HG03439 (cell line): ENCODE results near the gene CDK6.

ENCODE experiments used
- ATAC-seq: cut with Tn5 transposase; IDR thresholded peaks from one replicate; pipeline ENCODE4 v1.9.1; 2021; ENCODE audit warnings: mild to moderate bottlenecking, moderate library complexity; ENCODE audit not compliant: unreplicated experiment

CDK6 gene

DNA sequence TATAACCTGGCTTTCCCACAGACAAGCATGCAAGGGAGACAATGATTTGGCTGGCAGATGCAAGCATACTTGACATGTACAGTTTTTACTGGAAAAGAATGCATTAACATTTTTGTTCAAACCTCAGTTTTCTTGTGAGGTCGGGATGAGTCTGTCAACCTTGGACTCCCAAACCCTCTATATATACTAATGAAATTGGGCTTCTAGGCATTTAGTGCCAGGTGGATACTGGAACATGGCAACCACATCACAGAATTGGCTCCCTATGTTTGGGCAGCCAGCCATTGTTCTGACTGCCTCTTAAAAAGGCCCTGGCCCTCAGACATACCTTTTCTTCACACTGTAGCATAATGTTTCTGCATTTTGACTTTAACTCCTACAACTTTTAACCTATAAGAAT is 39.1 kb downstream of the CDK6 start:
- ATAC-seq, result peak; percentile 23

DNA sequence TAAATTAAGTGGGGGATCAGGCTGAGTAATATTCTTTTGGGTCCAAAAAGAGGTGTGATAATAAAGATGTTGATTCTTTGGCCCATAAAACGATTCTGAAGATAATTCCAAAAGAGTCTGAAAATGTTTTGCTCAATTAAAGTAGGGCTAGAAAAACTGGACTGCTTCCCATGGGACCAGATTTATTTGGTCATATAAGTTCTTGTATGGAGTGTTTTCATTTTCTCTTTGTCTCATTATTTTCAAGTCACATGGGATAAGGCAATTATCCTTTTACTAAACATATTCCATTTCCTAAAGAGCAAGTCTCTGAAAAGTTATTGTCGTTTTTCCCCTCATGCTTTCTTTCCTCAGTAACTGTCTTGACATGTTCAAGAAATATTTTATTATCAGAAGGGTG is 41.5 kb downstream of the CDK6 start:
- no peak for ATAC-seq

DNA sequence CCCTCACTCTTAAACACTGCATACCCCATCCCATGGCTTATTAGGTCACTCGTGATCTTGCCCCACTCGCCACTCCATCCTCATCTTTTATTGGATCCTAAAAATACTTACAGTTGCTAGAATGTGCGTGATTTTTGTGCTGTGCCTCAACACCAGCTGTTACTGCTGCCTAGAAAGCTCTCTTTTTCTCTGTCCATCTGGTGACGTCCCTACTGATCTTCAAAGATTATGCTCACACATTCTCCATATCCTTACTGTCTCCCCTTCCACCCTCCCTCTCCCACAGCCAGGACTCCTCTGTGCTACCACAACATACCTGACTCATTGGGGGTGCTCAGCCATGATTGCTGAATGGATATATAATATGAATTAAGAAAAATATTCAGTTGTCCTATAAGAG is 42.0 kb downstream of the CDK6 start:
- ATAC-seq, result no peak

DNA sequence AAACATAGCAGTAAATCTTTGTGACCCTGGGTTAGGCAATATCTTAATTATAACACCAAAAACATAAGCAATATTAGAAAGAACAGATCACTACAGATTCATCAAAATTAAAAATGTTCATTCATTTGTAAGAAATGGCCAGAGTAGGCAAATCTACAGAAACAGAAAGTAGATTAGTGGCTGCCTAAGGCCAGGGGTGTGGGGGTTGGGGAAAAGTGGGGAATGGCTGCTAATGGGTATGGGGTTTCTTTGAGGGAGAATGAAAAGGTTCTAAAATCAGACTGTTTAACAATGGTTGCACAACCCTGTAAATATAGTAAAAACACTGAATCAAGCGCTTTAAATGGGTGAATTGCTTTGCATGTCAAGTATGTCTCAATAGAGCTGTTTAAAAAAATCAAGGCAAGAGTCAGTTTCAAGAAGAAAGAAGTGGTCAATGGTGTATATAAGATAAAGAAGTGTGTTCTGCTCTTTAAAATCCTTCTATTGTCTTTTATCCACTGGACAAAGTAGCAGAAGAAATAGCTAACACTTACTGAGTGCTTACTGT is 42.6 kb downstream of the CDK6 start:
- no peak for ATAC-seq

DNA sequence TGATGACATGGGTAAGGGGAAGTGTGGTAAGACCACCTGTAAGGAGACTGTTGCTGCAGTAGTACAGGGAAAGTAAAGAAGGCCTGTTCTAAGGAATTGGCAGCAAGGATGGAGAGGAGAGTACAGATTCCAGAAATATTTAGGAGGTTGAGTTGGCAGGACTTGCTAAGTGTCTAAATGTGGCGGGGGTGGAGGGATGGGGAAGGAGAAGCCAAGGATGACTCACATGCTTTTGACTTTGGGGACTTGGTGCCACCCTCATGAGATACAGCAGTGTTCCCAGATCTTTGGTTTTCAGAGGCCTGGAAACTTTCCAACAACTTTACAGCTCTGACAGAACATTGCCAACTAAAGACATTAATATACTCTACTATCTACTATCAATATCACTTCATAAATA is 45.4 kb downstream of the CDK6 start:
- ATAC-seq, result no peak

DNA sequence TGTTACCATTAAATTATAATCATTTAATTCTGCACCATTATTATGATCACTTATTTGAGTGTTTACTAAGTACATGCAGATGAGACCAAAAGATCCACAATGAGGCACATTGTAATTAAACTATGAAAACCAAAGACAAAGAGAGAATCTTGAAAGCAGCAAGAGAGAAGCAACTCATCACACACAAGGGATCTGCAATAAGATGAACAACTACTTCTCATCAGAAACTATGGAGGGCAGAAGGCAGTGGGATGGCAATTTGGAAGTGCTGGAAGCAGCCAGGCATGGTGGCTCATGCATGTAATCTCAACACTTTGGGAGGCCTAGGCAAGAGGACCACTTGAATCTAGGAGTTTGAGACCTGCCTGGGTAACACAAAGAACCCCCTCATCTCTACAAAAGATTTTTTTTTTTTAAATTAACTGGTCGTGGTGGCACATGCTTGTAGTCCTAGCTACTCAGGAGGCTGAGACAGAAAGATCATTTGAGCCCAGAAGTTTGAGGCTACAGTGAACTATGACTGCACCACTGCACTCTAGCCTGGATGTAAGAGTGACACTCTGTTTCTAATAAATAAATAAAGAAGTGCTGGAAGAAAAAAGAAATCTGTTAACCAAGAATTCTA is 47.7 kb downstream of the CDK6 start:
- no peak for ATAC-seq

DNA sequence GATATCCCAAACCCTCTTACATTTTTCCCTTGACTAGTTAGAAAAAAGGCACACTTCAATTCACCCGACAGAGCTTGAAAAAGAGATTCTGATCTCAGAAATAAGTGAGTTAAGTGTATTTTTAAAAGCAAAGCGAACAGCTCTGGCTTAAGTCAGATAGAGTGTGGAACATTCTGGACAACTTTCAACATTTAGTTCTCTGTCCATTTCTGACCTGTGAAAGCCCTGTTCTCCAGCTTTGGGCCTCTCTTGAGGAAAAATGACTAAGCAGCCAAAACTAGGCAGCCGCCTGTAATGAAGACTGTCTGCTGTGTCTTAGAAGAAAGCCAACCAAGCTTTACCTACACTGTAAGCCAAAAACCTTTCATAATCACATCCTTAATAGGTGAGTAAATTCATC is 50.5 kb downstream of the CDK6 start:
- ATAC-seq, result no peak

DNA sequence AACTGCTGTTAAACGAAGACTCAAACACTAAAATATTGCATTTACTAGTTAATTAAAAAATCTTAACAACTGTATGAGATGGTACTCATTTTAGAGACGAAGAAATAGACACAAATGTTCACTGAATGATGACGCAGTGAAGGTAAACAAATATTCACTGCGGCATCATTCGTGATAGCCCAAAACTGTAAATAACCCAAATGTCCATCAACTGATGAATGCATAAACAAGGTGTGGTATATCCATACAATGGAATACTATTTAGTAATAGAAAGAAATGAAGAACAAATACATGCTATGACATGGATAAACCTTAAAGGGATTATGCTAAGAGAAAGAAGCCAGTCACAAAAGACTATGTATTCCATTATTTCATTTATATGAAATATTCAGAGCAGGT is 51.4 kb downstream of the CDK6 start:
- ATAC-seq, result no peak

DNA sequence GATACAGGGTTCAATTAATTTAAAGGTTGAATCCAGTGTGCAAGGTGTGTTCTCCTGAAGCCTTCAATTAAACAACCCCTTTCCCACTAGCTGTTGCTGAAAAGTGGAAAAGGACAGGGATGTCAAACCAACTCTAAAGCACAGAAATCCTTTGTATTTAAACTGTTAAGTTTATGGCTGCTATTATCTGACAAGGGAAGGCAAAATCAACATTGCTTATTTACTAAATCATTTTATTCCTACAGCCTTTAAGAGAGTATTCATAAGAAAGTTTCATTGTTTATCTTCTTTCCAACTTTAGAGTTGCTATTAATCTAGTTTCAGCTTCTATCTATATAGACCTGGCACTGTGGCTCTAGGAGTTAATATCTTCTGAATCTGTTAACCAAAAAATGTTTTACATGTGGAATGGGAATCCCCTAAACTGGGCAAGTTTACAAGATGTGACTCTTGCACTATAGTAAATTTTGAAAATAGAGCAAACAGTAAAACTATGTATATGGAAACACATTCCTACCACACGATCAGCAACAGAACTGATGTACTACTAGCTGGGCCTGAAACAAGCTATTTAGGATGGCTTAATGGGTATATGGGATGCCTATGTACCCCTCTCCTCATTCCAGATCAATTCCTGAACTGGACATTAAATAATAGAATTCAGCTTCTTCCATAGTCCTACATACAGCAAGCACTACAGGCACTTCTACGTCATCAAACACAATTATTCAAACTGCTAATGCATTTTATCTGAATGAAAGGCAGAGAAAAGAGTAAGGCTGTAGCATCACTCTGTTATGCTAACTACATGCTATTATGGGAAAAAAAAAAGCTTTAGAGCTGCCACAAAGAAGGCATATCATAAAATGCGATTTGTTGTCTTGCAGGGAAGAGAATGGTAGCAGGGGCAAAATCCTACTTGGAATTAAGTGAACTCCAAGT is 52.8 kb downstream of the CDK6 start:
- ATAC-seq, result no peak

DNA sequence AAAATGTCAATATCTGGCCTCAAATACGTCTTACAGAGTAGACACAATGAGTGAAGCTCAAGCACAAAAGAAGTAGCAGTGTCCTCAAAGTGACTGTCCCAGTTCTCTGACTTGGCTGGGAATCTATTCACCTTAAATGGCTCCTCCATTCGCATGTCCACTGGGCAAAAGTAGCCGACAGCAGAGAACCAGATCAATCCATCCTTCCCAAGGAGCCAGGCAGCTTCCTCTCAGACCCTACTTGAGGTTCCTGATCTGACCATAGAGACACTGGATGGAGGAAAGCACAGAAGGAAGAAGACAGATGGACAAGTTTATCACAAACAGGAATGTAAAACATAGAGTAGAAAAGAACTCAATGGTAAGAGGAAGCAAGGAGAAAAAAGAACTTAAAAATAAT is 53.5 kb downstream of the CDK6 start:
- ATAC-seq, result no peak

DNA sequence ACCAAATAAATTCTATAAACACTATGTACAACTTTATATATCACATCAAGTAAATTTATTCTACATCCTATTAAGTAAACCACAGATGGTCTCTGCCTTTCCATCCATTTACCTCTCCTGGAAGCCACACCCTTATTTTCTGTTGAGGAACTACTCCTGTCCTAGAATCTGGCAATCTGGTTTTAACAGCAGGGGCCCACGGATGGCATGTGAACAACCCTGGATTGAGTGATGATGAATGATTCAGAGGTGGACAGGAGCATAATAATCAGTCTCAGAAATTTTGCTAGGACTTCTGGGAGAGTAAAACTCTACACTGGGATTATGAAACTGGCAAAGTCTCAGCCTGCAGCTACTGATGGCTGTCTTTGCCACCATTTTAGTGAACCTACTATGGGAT is 54.1 kb downstream of the CDK6 start:
- ATAC-seq, result no peak

DNA sequence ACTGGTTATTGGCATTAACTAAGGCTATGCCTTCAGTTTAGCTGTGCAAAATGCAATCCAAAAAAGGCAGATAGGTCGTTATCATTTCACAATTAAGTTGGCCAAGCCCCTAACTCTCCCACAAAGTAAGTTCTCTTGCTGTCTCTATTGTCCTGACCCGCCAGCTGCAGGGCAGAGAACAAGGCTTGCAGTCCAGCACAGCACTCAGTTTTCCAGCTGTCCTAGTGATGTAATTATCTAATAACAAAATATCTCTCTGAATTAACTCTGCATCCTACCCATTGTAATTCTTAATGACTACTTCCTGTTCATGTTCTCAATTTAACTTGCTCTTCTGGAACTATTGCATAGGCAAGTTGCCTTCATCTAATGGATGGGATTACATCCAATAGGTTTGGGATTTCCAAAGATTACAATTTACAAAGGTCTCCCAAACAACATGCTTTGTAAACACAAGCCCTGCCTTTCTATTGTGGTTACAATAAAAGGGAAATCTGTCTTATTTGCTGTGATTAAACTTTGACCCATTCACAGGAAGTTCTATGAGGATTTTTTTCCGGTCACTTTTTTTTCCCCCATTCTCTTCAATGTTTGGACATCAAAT is 55.2 kb downstream of the CDK6 start:
- no peak for ATAC-seq

DNA sequence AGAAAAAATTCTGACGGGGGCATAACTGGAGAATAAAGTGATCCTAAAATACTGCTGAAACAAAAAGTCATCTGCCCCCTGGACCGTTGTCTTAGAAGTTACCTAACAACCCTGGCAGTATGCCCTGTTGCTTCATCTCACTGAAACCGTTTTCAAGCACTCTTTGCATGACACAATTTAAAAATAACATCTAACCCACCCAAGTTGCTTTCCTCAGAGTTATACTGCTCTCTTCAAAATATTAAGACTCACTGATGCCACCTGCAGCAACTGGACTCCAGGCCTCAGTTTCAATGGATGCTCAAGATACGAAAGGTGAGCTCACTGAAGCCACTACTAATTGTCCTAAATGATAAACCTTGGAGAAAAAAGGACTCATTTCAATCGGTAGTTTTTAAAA is 57.4 kb downstream of the CDK6 start:
- no peak for ATAC-seq

DNA sequence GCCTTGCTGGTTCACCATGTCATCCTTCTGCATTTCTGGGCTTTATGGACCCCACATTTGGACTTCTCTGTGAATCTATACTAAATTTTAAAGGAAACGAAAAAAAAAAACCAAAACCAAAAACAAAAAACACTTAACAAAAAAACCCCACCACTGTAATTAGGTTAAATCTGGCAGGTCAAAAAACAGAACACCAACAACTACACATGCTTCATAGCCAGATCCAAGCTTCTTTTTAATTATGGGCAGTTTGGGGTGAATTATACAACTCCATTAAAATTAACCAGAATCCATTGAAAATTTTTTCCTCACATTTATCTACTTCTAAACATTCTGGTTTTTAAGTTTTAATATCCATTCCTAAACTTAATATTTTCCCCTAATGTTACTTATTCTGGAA is 58.4 kb downstream of the CDK6 start:
- no peak for ATAC-seq

DNA sequence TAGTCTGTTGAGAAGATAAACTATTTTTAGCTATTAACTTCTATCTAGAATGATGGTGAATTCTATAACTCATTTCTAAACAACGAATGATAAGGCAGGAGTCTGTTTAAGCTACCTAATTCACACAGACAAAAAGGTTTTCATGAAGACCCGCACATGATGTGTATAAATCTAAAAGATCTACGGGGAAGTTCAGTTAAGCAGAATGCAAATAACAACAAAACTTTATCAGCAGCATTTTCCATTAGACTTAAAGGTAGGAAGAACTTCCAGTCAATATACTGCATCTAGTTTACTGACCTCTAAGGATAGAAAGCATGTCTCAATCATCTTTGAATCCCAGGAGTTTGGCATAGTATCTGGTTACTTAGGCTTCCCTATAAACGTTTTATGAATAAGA is 62.6 kb downstream of the CDK6 start:
- ATAC-seq, result no peak

DNA sequence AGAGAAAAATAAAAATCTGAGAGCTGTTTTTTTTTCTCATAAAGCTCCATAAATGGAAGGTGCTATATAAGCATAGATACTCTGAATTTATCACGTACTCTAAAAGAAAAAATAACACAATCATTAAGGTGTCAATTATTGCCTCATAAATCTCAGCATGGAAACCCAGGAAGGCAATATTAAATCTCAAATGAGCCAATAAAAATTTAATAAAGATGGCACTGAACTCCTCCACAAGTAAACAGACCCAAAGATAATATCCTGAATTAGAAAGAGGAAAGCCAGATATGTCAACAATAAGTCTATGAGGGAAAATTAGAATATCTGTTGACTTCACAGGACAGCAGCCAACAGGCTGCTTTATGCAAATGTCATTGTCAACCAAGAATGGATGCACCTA is 66.5 kb downstream of the CDK6 start:
- no peak for ATAC-seq

DNA sequence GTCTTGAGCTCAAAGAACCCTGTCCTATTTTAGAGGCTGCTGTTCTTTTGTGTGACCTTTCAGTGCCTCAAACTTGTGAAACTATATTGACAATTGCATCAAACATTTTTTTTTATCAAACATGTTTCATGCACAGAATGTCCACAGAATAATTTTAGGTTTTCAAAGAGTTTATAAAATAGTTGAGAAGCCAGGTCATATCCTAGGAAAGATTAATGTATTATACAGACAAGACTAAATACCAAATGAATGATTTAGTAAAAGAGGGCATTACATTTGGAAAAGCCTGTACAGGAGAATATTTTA is 67.0 kb downstream of the CDK6 start:
- peak; percentile 27 for ATAC-seq

DNA sequence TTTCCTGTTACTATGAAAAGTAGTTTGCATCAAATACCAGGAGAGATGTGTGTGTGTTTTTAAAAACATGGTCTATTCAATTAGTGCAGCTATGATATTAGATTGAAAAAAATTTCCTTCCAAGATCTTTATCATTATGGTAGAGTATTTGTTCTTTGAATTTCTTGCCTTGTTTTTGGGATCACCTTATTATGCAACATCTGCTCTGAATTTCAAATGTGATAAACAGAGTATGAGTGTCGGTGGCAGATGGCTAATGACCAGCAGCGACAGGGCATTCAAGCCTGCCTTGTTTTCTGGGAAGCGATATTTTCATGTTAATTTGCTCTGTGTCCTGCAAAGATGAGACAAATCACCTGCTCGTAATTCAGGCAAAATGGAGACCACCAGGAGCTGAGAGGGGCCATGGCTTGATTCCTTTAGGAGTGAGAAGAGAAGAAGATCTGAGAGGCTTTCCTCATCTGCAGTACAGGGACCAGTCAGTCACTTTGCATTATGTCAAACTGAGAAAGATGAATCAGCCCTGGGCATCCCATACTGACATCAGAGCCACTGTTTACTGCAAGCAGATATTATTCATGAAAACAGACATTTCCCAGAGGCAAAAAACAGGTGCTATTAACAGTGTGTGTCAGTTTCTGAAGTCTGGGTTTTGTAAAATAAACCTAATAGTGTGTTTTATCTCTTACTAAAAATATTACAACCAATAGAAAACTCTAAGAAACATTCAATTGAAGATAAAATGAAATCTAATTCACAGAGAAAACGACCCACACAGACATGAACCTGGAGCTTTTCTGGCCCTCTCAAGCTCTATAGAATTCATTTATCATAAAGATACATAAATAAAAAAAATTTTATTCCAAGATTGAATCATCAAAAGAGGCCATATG is 67.6 kb downstream of the CDK6 start:
- peak; percentile 92 for ATAC-seq

DNA sequence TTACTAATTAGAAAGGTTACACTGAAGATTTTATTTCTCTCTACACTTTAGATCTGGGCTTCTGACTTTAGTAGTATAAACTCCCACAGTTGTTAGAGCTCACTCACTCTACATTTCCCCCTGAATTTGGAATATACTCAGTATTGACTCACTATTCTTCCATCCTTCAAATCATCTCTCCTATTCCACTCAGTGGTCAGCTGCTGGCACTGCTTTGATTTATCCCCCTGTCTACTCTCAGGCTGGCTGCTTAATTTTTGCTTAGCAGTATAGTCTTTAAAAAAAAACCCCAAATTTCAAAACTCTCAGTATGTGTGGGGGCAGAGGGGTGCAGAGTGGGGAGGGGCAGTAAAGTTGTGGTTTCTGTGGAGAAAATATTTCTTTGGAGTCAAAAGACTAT is 68.9 kb downstream of the CDK6 start:
- ATAC-seq, result no peak

DNA sequence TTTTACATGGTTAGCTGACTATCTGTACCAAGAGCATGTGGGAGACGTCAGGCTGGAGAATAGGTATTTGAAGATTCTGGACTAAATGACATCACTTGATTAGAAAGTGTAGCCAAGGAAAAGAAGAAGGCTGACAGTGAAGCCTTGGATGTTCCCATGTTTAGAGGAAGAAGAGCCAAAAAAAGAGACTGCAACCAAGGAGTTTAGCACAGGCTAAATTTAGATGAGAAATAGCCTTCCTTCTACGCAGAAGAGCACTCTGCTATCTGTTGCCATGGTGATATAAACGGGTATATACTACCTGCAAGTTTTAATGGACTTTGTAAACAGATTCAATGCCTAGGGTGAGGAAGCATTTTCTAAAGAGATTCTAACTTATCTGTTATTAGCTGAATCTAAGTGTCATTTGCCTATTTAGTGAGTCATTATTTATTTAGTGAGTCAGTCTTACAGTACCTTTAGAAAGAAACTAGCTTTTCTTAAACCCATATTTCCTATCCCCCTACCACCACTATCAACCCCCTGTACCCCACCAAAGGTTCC is 69.8 kb downstream of the CDK6 start:
- ATAC-seq, result no peak

DNA sequence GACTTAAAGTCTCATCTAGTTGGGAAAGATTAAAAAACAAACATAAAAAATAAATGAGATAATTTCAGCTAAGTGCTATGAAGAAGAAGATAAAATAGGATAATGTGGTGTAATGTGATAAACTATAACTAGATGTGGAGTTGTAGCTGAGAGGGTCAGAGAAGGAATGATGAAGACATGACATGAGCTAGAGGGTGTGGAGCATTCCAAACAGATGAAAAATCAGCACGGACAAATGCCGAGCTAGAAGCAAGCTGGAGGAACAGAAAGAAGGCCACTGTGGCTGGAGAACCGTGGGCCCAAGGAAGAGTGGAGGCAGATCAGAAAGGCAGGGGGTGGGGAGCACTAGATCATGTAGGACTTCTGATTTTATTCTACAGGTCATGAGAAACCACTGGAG is 70.6 kb downstream of the CDK6 start:
- no peak for ATAC-seq
